HEK293 (cell line): Measurements from ENCODE around the gene ZSWIM6.

Experiments used
- CTCF ChIA-PET: fragments of 350-600 bp; formaldehyde crosslinking; extraction: SDS; loops from one replicate; lab custom pipeline; 2021; ENCODE audit warnings: antibody characterized with exemption; lab: Yijun Ruan, JAX
- POLR2A ChIA-PET: fragments of 300-600 bp; formaldehyde crosslinking; extraction: SDS; loops from one replicate; lab custom pipeline; 2020; ENCODE audit warnings: antibody characterized with exemption, inconsistent platforms; lab: Yijun Ruan, JAX
- H3K27ac ChIP-seq: fragments of 200-500 bp; sonication (Bioruptor generic); 2 replicates; pipeline ENCODE4 v1.5.1; 2014; ENCODE audit warnings: low read depth, low read length, control low read depth, inconsistent platforms; ENCODE audit errors: extremely low read depth
- H3K36me3 ChIP-seq, 2 experiments: fragments of 200-500 bp in 1 of 2; sonication (Bioruptor generic) in 1 of 2; 1 replicate in 1 of 2; 2 replicates in 1 of 2; pipeline ENCODE4 v1.5.1; 2014 to 2017; ENCODE audit warnings: inconsistent platforms in 2 of 2, low read length in 2 of 2; ENCODE audit not compliant: control insufficient read depth in 2 of 2, insufficient read depth in 1 of 2
- H3K4me1 ChIP-seq: fragments of 200-500 bp; sonication (Bioruptor generic); 2 replicates; pipeline ENCODE4 v1.5.1; 2014; ENCODE audit warnings: mild to moderate bottlenecking, low read length, inconsistent platforms; ENCODE audit not compliant: control insufficient read depth, insufficient read depth
- H3K4me3 ChIP-seq: 2 replicates; pipeline ENCODE4 v1.5.1; 2011; ENCODE audit warnings: low read depth, mild to moderate bottlenecking, control low read depth, low read length, moderate library complexity
- H3K9me3 ChIP-seq: fragments of 200-500 bp; sonication (Bioruptor generic); 2 replicates; pipeline ENCODE4 v1.5.1; 2014; ENCODE audit warnings: low read depth, low read length, inconsistent platforms; ENCODE audit not compliant: control insufficient read depth, insufficient read depth
- BCL11B ChIP-seq: fragments of 450-650 bp; formaldehyde crosslinking; IDR thresholded peaks from 2 replicates; pipeline ENCODE4 v1.5.1; 2016; ENCODE audit warnings: low read depth, missing biosample characterization, missing genetic modification characterization
- KLF1 ChIP-seq: fragments of 450-650 bp; formaldehyde crosslinking; IDR thresholded peaks from 2 replicates; pipeline ENCODE4 v1.5.1; 2016; ENCODE audit warnings: missing biosample characterization, missing genetic modification characterization
- KLF9 ChIP-seq: fragments of 450-650 bp; formaldehyde crosslinking; IDR thresholded peaks from 2 replicates; pipeline ENCODE4 v1.5.1; 2016; ENCODE audit warnings: missing biosample characterization, missing genetic modification characterization, low read depth
- SALL2 ChIP-seq: fragments of 450-650 bp; formaldehyde crosslinking; IDR thresholded peaks from 2 replicates; pipeline ENCODE4 v1.5.0; 2017; ENCODE audit warnings: missing biosample characterization, mild to moderate bottlenecking, missing genetic modification characterization, borderline replicate concordance
- SETDB1 ChIP-seq: IDR thresholded peaks from one replicate; pipeline ENCODE4 v1.6.1; 2017; ENCODE audit warnings: mild to moderate bottlenecking, low read length, moderate library complexity, mixed read lengths; ENCODE audit not compliant: insufficient read length
- ZBTB17 ChIP-seq: fragments of 450-650 bp; formaldehyde crosslinking; IDR thresholded peaks from 2 replicates; pipeline ENCODE4 v1.5.1; 2016; ENCODE audit warnings: missing biosample characterization, missing genetic modification characterization
- ZBTB20 ChIP-seq: fragments of 450-650 bp; formaldehyde crosslinking; IDR thresholded peaks from 2 replicates; pipeline ENCODE4 v1.5.1; 2016; ENCODE audit warnings: missing biosample characterization, missing genetic modification characterization
- ZBTB21 ChIP-seq: fragments of 450-650 bp; formaldehyde crosslinking; IDR thresholded peaks from 2 replicates; pipeline ENCODE4 v1.5.1; 2017; ENCODE audit warnings: missing biosample characterization, missing genetic modification characterization
- ZNF138 ChIP-seq: fragments of 450-650 bp; formaldehyde crosslinking; IDR thresholded peaks from 2 replicates; pipeline ENCODE4 v1.5.1; 2016; ENCODE audit warnings: missing biosample characterization, missing genetic modification characterization, borderline replicate concordance
- ZNF174 ChIP-seq: fragments of 450-650 bp; formaldehyde crosslinking; IDR thresholded peaks from 2 replicates; pipeline ENCODE4 v1.5.0; 2017; ENCODE audit warnings: missing biosample characterization, mild to moderate bottlenecking, missing genetic modification characterization
- ZNF23 ChIP-seq: fragments of 450-650 bp; formaldehyde crosslinking; IDR thresholded peaks from 2 replicates; pipeline ENCODE4 v1.5.1; 2016; ENCODE audit warnings: missing biosample characterization, missing genetic modification characterization, borderline replicate concordance
- ZNF266 ChIP-seq: fragments of 450-650 bp; formaldehyde crosslinking; IDR thresholded peaks from 2 replicates; pipeline ENCODE4 v1.5.1; 2016; ENCODE audit warnings: missing biosample characterization, missing genetic modification characterization, low read depth
- ZNF324 ChIP-seq: fragments of 450-650 bp; formaldehyde crosslinking; IDR thresholded peaks from 2 replicates; pipeline ENCODE4 v1.5.1; 2016; ENCODE audit warnings: missing biosample characterization, missing genetic modification characterization
- ZNF341 ChIP-seq: fragments of 450-650 bp; formaldehyde crosslinking; IDR thresholded peaks from 2 replicates; pipeline ENCODE4; 2016; ENCODE audit warnings: low read depth, missing biosample characterization, missing genetic modification characterization
- ZNF366 ChIP-seq: fragments of 450-650 bp; formaldehyde crosslinking; conservative IDR thresholded peaks from 2 replicates; pipeline ENCODE4 v1.5.1; 2016; ENCODE audit warnings: missing biosample characterization, missing genetic modification characterization
- ZNF473 ChIP-seq: fragments of 450-650 bp; formaldehyde crosslinking; IDR thresholded peaks from 2 replicates; pipeline ENCODE4 v1.5.1; 2017; ENCODE audit warnings: missing biosample characterization, missing genetic modification characterization
- ZNF585B ChIP-seq: fragments of 450-650 bp; formaldehyde crosslinking; IDR thresholded peaks from 2 replicates; pipeline ENCODE4 v1.5.1; 2016; ENCODE audit warnings: missing biosample characterization, missing genetic modification characterization
- ZNF658 ChIP-seq: fragments of 450-650 bp; formaldehyde crosslinking; IDR thresholded peaks from 2 replicates; pipeline ENCODE4; 2016; ENCODE audit warnings: missing biosample characterization, missing genetic modification characterization
- ZNF701 ChIP-seq: fragments of 450-650 bp; formaldehyde crosslinking; IDR thresholded peaks from 2 replicates; pipeline ENCODE4 v1.5.1; 2016; ENCODE audit warnings: missing biosample characterization, missing genetic modification characterization
- ZNF768 ChIP-seq: fragments of 450-650 bp; formaldehyde crosslinking; IDR thresholded peaks from 2 replicates; pipeline ENCODE4 v1.5.1; 2018; ENCODE audit warnings: missing biosample characterization, mild to moderate bottlenecking, missing genetic modification characterization
- ZNF792 ChIP-seq: fragments of 450-650 bp; formaldehyde crosslinking; IDR thresholded peaks from 2 replicates; pipeline ENCODE4 v1.5.1; 2016; ENCODE audit warnings: missing biosample characterization, missing genetic modification characterization
- ZSCAN23 ChIP-seq: fragments of 450-650 bp; formaldehyde crosslinking; IDR thresholded peaks from 2 replicates; pipeline ENCODE4 v1.5.1; 2016; ENCODE audit warnings: missing biosample characterization, missing genetic modification characterization
- TF ChIP-seq, protein P1 (sequence below): fragments of 450-650 bp; formaldehyde crosslinking; IDR thresholded peaks from 2 replicates; pipeline ENCODE4 v1.5.0; 2017; ENCODE audit warnings: missing biosample characterization, missing genetic modification characterization, borderline replicate concordance
- TF ChIP-seq, protein P2 (sequence below): fragments of 450-650 bp; formaldehyde crosslinking; IDR thresholded peaks from 2 replicates; pipeline ENCODE4 v1.5.1; 2017; ENCODE audit warnings: missing biosample characterization, missing genetic modification characterization
- TF ChIP-seq, protein P3 (sequence below): fragments of 450-650 bp; formaldehyde crosslinking; IDR thresholded peaks from 2 replicates; pipeline ENCODE4 v1.5.1; 2017; ENCODE audit warnings: missing biosample characterization, missing genetic modification characterization
- TF ChIP-seq, protein P4 (sequence below): fragments of 450-650 bp; formaldehyde crosslinking; IDR thresholded peaks from 2 replicates; pipeline ENCODE4; 2016; ENCODE audit warnings: missing biosample characterization, missing genetic modification characterization
- TF ChIP-seq, protein P5 (sequence below): fragments of 450-650 bp; formaldehyde crosslinking; IDR thresholded peaks from 2 replicates; pipeline ENCODE4 v1.5.1; 2016; ENCODE audit warnings: missing biosample characterization, missing genetic modification characterization

ZSWIM6 gene

DNA sequence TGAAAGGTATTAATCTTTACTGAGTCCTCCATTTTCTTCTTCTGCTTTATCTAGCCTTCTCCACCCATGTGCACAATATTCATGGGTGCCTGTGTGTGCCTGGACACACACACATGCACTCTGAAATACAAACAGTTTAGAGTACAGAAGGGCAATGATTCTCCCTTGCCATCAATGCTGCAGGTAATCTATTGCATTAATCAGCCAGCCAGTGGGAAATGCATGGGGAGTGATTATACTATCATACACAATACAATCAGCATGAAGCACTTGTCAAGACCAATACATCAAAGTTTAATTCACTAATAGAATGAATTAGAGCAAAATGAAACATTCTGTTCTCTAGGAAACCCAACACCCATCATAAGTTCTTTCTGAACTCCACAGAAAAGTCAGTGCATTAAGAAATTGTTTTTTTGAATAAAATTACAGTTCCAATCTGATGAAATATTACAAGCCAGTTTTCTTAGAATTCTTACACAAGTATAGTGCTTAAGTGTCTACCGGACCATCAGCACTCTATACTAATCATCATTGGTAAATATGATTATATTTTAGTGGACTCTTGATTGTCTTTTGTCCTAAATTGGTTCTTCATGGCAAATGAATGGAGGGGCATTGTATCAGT is 172.2 kb downstream of the ZSWIM6 start:
- no peaks in the 10 kb centered on the region for H3K4me1 ChIP-seq
- H3K4me3 ChIP-seq = no peak overlapping the region

DNA sequence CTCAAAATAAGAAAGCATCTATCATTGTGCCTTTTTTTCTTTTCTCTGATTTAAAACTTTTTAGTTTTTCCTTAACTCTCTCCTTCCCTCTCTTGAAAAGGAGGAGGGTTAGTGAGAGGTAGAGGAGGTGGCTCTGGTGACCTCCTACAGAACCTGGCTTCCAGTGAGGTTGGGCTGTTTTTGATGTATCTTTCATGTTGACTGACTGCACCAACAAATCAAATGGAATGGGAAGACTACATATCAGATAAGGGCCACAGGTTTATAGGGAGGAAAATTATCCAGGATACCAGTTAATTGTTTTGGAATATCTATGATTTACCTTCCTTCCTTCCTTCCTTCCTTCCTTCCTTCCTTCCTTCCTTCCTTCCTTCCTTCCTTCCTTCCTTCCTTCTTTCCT is 173.2 kb downstream of the ZSWIM6 start:
- H3K36me3 ChIP-seq = peaks cover 0 to 3% of the 10 kb centered on the region in 2 experiments; a peak in 2 of 3 replicates
- no peak overlapping the region for H3K4me3 ChIP-seq
- TF ChIP-seq ZNF792 (tag by site-specific recombination) = no peak
- no peak for TF ChIP-seq ZNF585B (tag by site-specific recombination)
- TF ChIP-seq ZNF266 (tag by site-specific recombination) = no peak
- TF ChIP-seq, protein P1, sequence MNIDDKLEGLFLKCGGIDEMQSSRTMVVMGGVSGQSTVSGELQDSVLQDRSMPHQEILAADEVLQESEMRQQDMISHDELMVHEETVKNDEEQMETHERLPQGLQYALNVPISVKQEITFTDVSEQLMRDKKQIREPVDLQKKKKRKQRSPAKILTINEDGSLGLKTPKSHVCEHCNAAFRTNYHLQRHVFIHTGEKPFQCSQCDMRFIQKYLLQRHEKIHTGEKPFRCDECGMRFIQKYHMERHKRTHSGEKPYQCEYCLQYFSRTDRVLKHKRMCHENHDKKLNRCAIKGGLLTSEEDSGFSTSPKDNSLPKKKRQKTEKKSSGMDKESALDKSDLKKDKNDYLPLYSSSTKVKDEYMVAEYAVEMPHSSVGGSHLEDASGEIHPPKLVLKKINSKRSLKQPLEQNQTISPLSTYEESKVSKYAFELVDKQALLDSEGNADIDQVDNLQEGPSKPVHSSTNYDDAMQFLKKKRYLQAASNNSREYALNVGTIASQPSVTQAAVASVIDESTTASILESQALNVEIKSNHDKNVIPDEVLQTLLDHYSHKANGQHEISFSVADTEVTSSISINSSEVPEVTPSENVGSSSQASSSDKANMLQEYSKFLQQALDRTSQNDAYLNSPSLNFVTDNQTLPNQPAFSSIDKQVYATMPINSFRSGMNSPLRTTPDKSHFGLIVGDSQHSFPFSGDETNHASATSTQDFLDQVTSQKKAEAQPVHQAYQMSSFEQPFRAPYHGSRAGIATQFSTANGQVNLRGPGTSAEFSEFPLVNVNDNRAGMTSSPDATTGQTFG (tag by site-specific recombination) = no peak
- TF ChIP-seq ZNF174 (tag by site-specific recombination) = no peak
- TF ChIP-seq ZNF138 (tag by site-specific recombination) = no peak
- no peak for TF ChIP-seq SALL2 (tag by site-specific recombination)
- TF ChIP-seq ZNF341 (tag by site-specific recombination) = no peak
- H3K9me3 ChIP-seq = no peaks in the 10 kb centered on the region
- H3K27ac ChIP-seq = no peak overlapping the region
- H3K4me1 ChIP-seq = no peaks in the 10 kb centered on the region
- CTCF ChIA-PET = no interaction called here
- POLR2A ChIA-PET = no interaction called here

More for the DNA sequence above, 172.2 kb downstream of the ZSWIM6 start:
- POLR2A ChIA-PET = interaction anchor here (0.5 kb wide), 2 partner anchors 127 to 172 kb away, joined by 4 to 5 read pairs; partner anchors contain the start of gene ZSWIM6
- CTCF ChIA-PET = interaction anchor here (0.7 kb wide), 1 partner anchor 36 kb away, joined by 3 read pairs; no protein-coding TSS in a partner anchor
- peaks cover 0 to 3% of the 10 kb centered on the region in 2 experiments; a peak in 2 of 3 replicates for H3K36me3 ChIP-seq
- no peaks in the 10 kb centered on the region for H3K9me3 ChIP-seq
- H3K27ac ChIP-seq = no peak overlapping the region
- TF ChIP-seq ZNF658 (tag by site-specific recombination) (no peak), ZNF473 (tag by site-specific recombination) (no peak), SETDB1 (no peak), ZNF366 (tag by site-specific recombination) (no peak), ZBTB17 (no peak), KLF9 (tag by site-specific recombination) (no peak), ZNF324 (tag by site-specific recombination) (no peak), KLF1 (no peak), ZSCAN23 (tag by site-specific recombination) (no peak), BCL11B (tag by site-specific recombination) (no peak), ZBTB21 (tag by site-specific recombination) (no peak), ZBTB20 (tag by site-specific recombination) (no peak), ZNF701 (no peak), ZNF768 (tag by site-specific recombination) (no peak), ZNF23 (tag by site-specific recombination) (no peak)
- TF ChIP-seq, protein P2, sequence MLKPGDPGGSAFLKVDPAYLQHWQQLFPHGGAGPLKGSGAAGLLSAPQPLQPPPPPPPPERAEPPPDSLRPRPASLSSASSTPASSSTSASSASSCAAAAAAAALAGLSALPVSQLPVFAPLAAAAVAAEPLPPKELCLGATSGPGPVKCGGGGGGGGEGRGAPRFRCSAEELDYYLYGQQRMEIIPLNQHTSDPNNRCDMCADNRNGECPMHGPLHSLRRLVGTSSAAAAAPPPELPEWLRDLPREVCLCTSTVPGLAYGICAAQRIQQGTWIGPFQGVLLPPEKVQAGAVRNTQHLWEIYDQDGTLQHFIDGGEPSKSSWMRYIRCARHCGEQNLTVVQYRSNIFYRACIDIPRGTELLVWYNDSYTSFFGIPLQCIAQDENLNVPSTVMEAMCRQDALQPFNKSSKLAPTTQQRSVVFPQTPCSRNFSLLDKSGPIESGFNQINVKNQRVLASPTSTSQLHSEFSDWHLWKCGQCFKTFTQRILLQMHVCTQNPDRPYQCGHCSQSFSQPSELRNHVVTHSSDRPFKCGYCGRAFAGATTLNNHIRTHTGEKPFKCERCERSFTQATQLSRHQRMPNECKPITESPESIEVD = no peak
- TF ChIP-seq, protein P3, sequence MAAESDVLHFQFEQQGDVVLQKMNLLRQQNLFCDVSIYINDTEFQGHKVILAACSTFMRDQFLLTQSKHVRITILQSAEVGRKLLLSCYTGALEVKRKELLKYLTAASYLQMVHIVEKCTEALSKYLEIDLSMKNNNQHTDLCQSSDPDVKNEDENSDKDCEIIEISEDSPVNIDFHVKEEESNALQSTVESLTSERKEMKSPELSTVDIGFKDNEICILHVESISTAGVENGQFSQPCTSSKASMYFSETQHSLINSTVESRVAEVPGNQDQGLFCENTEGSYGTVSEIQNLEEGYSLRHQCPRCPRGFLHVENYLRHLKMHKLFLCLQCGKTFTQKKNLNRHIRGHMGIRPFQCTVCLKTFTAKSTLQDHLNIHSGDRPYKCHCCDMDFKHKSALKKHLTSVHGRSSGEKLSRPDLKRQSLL (tag by site-specific recombination) = no peak
- TF ChIP-seq, protein P4, sequence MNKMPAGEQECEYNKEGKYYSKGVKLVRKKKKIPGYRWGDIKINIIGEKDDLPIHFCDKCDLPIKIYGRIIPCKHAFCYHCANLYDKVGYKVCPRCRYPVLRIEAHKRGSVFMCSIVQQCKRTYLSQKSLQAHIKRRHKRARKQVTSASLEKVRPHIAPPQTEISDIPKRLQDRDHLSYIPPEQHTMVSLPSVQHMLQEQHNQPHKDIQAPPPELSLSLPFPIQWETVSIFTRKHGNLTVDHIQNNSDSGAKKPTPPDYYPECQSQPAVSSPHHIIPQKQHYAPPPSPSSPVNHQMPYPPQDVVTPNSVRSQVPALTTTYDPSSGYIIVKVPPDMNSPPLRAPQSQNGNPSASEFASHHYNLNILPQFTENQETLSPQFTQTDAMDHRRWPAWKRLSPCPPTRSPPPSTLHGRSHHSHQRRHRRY (tag by site-specific recombination) = no peak
- TF ChIP-seq, protein P1 (tag by site-specific recombination) = no peak
- TF ChIP-seq, protein P5, sequence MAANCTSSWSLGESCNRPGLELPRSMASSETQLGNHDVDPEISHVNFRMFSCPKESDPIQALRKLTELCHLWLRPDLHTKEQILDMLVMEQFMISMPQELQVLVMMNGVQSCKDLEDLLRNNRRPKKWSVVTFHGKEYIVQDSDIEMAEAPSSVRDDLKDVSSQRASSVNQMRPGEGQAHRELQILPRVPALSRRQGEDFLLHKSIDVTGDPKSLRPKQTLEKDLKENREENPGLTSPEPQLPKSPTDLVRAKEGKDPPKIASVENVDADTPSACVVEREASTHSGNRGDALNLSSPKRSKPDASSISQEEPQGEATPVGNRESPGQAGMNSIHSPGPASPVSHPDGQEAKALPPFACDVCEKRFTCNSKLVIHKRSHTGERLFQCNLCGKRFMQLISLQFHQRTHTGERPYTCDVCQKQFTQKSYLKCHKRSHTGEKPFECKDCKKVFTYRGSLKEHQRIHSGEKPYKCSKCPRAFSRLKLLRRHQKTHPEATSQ (tag by site-specific recombination) = no peak
